Ishikawa (cell line): Measurements from ENCODE around the gene RAP2B.

Experiments
- CEBPB ChIP-seq: IDR thresholded peaks from 2 replicates; pipeline ENCODE4 v1.6.1; 2012
- EGR1 ChIP-seq: IDR thresholded peaks from 2 replicates; pipeline ENCODE4 v1.6.1; 2012
- TAF1 ChIP-seq: IDR thresholded peaks from 2 replicates; pipeline ENCODE4 v1.6.1; 2012; ENCODE audit warnings: low read depth, mild to moderate bottlenecking

DNA sequence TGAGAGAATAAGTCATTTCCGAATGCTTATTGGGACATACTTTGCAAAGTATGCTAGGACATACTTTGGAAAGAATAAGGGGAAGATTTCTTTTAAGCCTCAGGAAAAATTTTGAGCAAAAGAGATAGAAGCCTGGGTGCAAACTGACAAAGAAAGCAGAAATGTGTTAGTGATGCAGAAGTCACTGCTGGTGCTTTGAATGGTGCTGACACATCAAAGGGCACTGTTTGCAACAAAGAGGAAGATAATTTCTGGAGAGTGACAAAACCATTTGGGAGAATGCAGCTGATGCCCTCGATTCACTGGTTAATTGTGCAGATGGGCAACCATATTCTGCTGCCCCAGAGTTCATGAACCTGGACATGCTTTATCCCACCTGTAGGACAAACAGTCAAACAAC lies 11.0 kb upstream of the RAP2B start:
- TF ChIP-seq CEBPB (no peak), TAF1 (no peak), EGR1 (no peak)
